Keratinocyte (primary cell): Measurements from ENCODE around the gene PNMT.

Source experiments
- EZH2 ChIP-seq: IDR thresholded peaks from one replicate; pipeline ENCODE4 v1.6.1; 2012; ENCODE audit warnings: inconsistent platforms, mild to moderate bottlenecking, low read length, moderate library complexity
- TF ChIP-seq, protein P1 (sequence below), 3 experiments: IDR thresholded peaks in 1 of 3; conservative IDR thresholded peaks in 1 of 3; optimal IDR thresholded peaks in 1 of 3; 2 replicates in 2 of 3; 3 replicates in 1 of 3; pipeline versions ENCODE3 to v1.5.1; 2011; ENCODE audit warnings: low read length in 3 of 3, mild to moderate bottlenecking in 3 of 3, moderate library complexity in 2 of 3, control low read depth in 1 of 3, inconsistent platforms in 1 of 3; ENCODE audit not compliant: insufficient read depth in 2 of 3; ENCODE audit errors: extremely low read depth in 1 of 3

DNA sequence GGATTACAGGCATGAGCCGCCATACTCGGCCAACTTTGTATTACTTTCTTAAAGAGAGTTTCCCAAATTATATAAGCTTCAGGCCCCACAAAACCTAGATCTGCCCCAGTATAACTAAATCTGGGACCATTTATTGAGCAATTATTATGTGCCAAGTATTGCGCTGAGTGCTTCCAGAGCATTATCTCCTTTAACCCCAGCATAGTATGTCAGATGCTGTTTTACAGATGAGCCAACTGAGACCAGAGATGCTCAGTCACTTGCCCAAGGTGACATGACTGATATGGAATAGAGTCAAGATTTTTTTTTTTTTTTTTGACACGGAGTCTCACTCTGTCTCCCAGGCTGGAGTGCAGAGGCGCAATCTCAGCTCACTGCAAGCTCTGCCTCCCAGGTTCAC is 29.7 kb downstream of the PNMT start:
- TF ChIP-seq, protein P1, sequence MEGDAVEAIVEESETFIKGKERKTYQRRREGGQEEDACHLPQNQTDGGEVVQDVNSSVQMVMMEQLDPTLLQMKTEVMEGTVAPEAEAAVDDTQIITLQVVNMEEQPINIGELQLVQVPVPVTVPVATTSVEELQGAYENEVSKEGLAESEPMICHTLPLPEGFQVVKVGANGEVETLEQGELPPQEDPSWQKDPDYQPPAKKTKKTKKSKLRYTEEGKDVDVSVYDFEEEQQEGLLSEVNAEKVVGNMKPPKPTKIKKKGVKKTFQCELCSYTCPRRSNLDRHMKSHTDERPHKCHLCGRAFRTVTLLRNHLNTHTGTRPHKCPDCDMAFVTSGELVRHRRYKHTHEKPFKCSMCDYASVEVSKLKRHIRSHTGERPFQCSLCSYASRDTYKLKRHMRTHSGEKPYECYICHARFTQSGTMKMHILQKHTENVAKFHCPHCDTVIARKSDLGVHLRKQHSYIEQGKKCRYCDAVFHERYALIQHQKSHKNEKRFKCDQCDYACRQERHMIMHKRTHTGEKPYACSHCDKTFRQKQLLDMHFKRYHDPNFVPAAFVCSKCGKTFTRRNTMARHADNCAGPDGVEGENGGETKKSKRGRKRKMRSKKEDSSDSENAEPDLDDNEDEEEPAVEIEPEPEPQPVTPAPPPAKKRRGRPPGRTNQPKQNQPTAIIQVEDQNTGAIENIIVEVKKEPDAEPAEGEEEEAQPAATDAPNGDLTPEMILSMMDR (optimal IDR thresholded peaks at IDR 0.05 in 1 of 3, IDR thresholded peaks at IDR 0.05 in 1 of 3, conservative IDR thresholded peaks at IDR 0.05 in 1 of 3; ENCODE audit: extremely low read depth in 1 of 3, insufficient read depth in 2 of 3, low read length in 3 of 3): no peak
- no peak for TF ChIP-seq EZH2
